G401 (cell line): ENCODE measurements around the gene SASH3. TPM values are rescaled to one million over a fixed set of nuclear protein-coding genes. Genes with fewer than 3 reads are reported as not detected.
A peak's percentile ranks its signal among the peaks of the same experiment; 100 is the strongest.

Source experiments
- DNase-seq: peaks from one replicate; pipeline ENCODE4 v3.0.0-alpha.2; 2015; ENCODE audit warnings: low spot score
- in situ Hi-C: cut with HindIII; loops from 2 replicates; pipeline ENCODE4 v1.10.0; 2016; ENCODE audit warnings: low sequenced_read_pairs, mixed read lengths
- total RNA-seq: library from RNA; depleted of rRNA; stranded (reverse); fragments of >200 nt; shearing (Covaris generic); gene quantifications from 2 replicates; pipeline ENCODE4 v1.2.3, GENCODE V29; 2014; rRNA removed

The SASH3 gene
- total RNA-seq, 1 experiment from 2014 or later, result not detected

- in situ Hi-C loops, result no loop called here
- DNase-seq, result peak; percentile 24
These were observed 62.9 kb downstream of the SASH3 start for GRCh38 chrX:129842510-129843208.

- in situ Hi-C loops, result no loop called here
- DNase-seq, result no peak
These were observed 63.4 kb downstream of the SASH3 start for GRCh38 chrX:129843209-129843458.

- peak; percentile 89 for DNase-seq
- in situ Hi-C loops, result no loop called here
These were observed 63.9 kb downstream of the SASH3 start, which contains the start of gene ZDHHC9 for GRCh38 chrX:129843459-129844306. TSS of gene ZDHHC9 (minus strand) at chrX:129843886. CDS start at chrX:129841945, 1,941 bp downstream.

Other genes starting within 250 kb of the SASH3 start
- gene OCRL, start 239.7 kb upstream of the SASH3 start, total RNA-seq, result 24.2 and 35.0 TPM in 2 replicates
- not detected in 2 replicates for gene APLN, start 125.0 kb upstream of the SASH3 start, total RNA-seq
- not detected in 2 replicates for gene XPNPEP2, start 41.0 kb upstream of the SASH3 start, total RNA-seq
- 5.0 and 6.3 TPM in 2 replicates for gene ZDHHC9, start 63.9 kb downstream of the SASH3 start, total RNA-seq
- 9.6 and 12.1 TPM in 2 replicates for gene UTP14A, start 126.2 kb downstream of the SASH3 start, total RNA-seq
- 1.4 and 3.4 TPM in 2 replicates for gene BCORL1, start 202.7 kb downstream of the SASH3 start, total RNA-seq